Tongue (tissue), 2 donors: Measurements from ENCODE around the gene SCUBE1. TPM values are rescaled to one million over a fixed set of nuclear protein-coding genes. Genes with fewer than 3 reads are reported as not detected.

Experiments used
- DNase-seq: peaks from one replicate; pipeline ENCODE4 v3.0.0-alpha.2; 2015
- total RNA-seq: library from RNA; depleted of rRNA; stranded (reverse); fragments of >200 nt; gene quantifications from one replicate; pipeline ENCODE4 v1.2.3, GENCODE V29; 2014

The SCUBE1 gene
- total RNA-seq: 0.41 TPM

- DNase-seq: peak; percentile 86
Measured at GRCh38 chr22:43343262-43343669, at the start of gene SCUBE1. Gene SCUBE1, minus strand, starts transcription at chr22:43343372. Its CDS starts 111 bp downstream, at chr22:43343261.

GRCh38 chr22:43392385-43392989, 49.3 kb upstream of the SCUBE1 start:
- no peak for DNase-seq

GRCh38 chr22:43391306-43391705, 48.1 kb upstream of the SCUBE1 start:
- DNase-seq: no peak

- DNase-seq: no peak
Measured at GRCh38 chr22:43390872-43391271, 47.7 kb upstream of the SCUBE1 start.

GRCh38 chr22:43390166-43390565, 47.0 kb upstream of the SCUBE1 start:
- DNase-seq: no peak

GRCh38 chr22:43389227-43389836, 46.2 kb upstream of the SCUBE1 start:
- DNase-seq: no peak

GRCh38 chr22:43388420-43388851, 45.3 kb upstream of the SCUBE1 start:
- peak; percentile 85 for DNase-seq

- no peak for DNase-seq
Measured at GRCh38 chr22:43387815-43388214, 44.6 kb upstream of the SCUBE1 start.

GRCh38 chr22:43385770-43386641, 42.8 kb upstream of the SCUBE1 start:
- DNase-seq: peak; percentile 93

GRCh38 chr22:43384863-43385262, 41.7 kb upstream of the SCUBE1 start:
- DNase-seq: no peak

- peak; percentile 55 for DNase-seq
Measured at GRCh38 chr22:43381693-43382092, 38.5 kb upstream of the SCUBE1 start.

- peak; percentile 70 for DNase-seq
Measured at GRCh38 chr22:43377896-43378704, 34.9 kb upstream of the SCUBE1 start.

- peak; percentile 54 for DNase-seq
Measured at GRCh38 chr22:43377548-43377895, 34.4 kb upstream of the SCUBE1 start.

- DNase-seq: peak; percentile 62
Measured at GRCh38 chr22:43376765-43377547, 33.8 kb upstream of the SCUBE1 start.

- no peak for DNase-seq
Measured at GRCh38 chr22:43375951-43376455, 32.8 kb upstream of the SCUBE1 start.

- DNase-seq: peak; percentile 16
Measured at GRCh38 chr22:43370036-43370435, 26.9 kb upstream of the SCUBE1 start.

- DNase-seq: no peak
Measured at GRCh38 chr22:43365715-43366440, 22.7 kb upstream of the SCUBE1 start.

- no peak for DNase-seq
Measured at GRCh38 chr22:43364169-43364435, 20.9 kb upstream of the SCUBE1 start.

GRCh38 chr22:43363315-43364168, 20.4 kb upstream of the SCUBE1 start:
- DNase-seq: no peak

- DNase-seq: no peak
Measured at GRCh38 chr22:43360576-43360975, 17.4 kb upstream of the SCUBE1 start.
